Upper lobe of left lung (tissue), 6 donors: ENCODE data around the gene EML1. TPM values are rescaled to one million over a fixed set of nuclear protein-coding genes. Genes with fewer than 3 reads are reported as not detected.

Experiments
- ATAC-seq, 2 donors: fragments of 200-7000 bp; cut with Tn5 transposase; one replicate each; pipeline ENCODE4 v1.9.1; 2022; ENCODE audit warnings: mild to moderate bottlenecking in 2 of 2, moderate library complexity in 2 of 2; ENCODE audit not compliant: low FRiP score in 2 of 2
- DNase-seq, 2 donors: peaks; one replicate each; pipeline ENCODE4 v3.0.0-alpha.2; 2019 to 2020
- H3K27ac ChIP-seq, 4 donors: fragments of 200-600 bp; sonication (generic); one replicate each; pipeline ENCODE4 v1.5.1; 2016 to 2019
- H3K27me3 ChIP-seq, 4 donors: fragments of 200-600 bp; sonication (generic); one replicate each; pipeline ENCODE4 v1.5.1; 2017 to 2019
- H3K36me3 ChIP-seq, 4 donors: fragments of 200-600 bp; sonication (generic); one replicate each; pipeline ENCODE4 v1.5.1; 2016 to 2019
- H3K4me1 ChIP-seq, 4 donors: fragments of 200-600 bp; sonication (generic); one replicate each; pipeline ENCODE4 v1.5.1; 2018 to 2019
- H3K4me3 ChIP-seq, 4 donors: fragments of 200-600 bp; sonication (generic); one replicate each; pipeline ENCODE4 v1.5.1; 2017 to 2019; ENCODE audit warnings: mild to moderate bottlenecking in 2 of 4, moderate library complexity in 1 of 4
- H3K9me3 ChIP-seq, 4 donors: fragments of 200-600 bp; sonication (generic); one replicate each; pipeline ENCODE4 v1.5.1; 2018 to 2019
- CTCF ChIP-seq, 6 experiments: fragments of 450-650 bp in 4 of 6; fragments of 200-600 bp in 2 of 6; sonication (generic) in 2 of 6; IDR thresholded peaks; one replicate each; pipeline ENCODE4 v1.5.1; 2016 to 2019; ENCODE audit warnings: antibody characterized with exemption in 6 of 6
- EP300 ChIP-seq, 4 donors: sonication (generic); formaldehyde crosslinking; IDR thresholded peaks; one replicate each; pipeline ENCODE4 v1.5.1; 2017; ENCODE audit warnings: antibody characterized with exemption in 4 of 4, control low read depth in 2 of 4
- POLR2A ChIP-seq, 4 donors: fragments of 450-650 bp; IDR thresholded peaks; one replicate each; pipeline ENCODE4 v1.5.1; 2016 to 2017; ENCODE audit warnings: antibody characterized with exemption in 4 of 4, mild to moderate bottlenecking in 2 of 4
- POLR2AphosphoS5 ChIP-seq, 2 donors: sonication (generic); formaldehyde crosslinking; IDR thresholded peaks; one replicate each; pipeline ENCODE4 v1.5.1; 2017; ENCODE audit warnings: antibody characterized with exemption in 2 of 2
- WGBS, 2 donors: methylation state at CpG; one replicate each; pipeline ENCODE4 v1.1.5; 2017 to 2018; 5-methylcytosine and 5-hydroxymethylcytosine counted together
- total RNA-seq, 6 donors: library from RNA; depleted of rRNA in 4 of 6; stranded (reverse); fragments of >200 nt in 4 of 6; gene quantifications; one replicate each; pipeline versions ENCODE4 v1.1.0 to v1.2.1, GENCODE V29; 2016 to 2021
- donor health status: DM: no; HTN: no; CAD: no; lungs with moderate emphysema.
- donor health status: DM: no; HTN: yes; CAD: no; lungs with severe emphysema.

EML1 gene
- total RNA-seq, 6 donors from 2014 or later: 22.2 to 55.5 (median 36.4) TPM

DNA sequence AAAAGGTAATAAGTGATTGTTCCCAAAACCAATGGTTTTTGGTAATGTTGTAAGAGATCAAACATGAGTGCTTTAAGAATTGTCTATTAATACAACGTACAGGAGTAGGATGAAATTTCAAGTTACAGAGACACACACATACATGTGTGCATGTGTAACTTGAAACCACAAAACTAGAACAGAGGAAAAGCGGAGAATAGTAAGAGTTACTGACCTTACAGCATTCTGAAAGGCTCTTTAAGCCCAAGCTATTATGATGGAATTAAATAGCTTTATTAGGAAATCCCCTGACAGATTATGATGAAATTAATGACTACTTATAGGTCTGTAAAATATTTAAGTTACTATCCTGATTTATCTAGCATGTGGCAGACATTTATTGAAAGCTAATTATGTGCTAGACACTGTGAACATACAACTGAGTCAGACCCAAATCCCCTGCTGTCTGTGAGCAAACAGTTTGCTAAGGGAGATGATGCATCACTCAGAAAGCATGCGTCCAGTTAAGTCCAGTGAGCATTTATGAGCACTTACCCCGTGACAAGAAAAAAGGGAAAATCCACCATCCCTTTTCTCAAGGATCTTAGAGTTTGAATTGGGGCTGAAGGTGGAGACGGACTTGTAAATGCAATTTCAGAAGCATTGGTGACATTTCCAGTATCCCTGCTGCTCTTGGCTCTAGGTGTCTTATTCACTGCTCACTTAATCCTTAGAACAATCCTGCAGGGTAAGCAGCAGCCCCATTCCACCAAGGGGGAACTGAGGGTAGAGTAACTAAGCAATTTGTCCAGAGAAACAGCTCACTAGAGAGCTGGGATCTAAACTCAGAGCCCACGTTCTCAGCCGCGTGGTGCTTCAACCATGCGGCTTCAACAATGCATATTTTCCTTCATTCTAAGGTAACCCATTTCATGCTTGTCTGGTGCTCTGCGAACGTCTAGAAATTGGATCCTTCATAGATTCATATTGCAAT, 117.4 kb downstream of the EML1 start:
- DNase-seq: no peak
- Histone ChIP-seq H3K27me3 (no peaks in the 10 kb centered on the region), H3K36me3 (peaks cover 0 to 80% (median 28%) of the 10 kb centered on the region in 4 donors), H3K27ac (no peak overlapping the region), H3K4me1 (no peaks in the 10 kb centered on the region), H3K9me3 (no peaks in the 10 kb centered on the region), H3K4me3 (no peak overlapping the region)
- 90 to 92% methylated on average over 11 of the region's 11 CpGs for WGBS, 2 donors
- ATAC-seq: no peak
- no peak for TF ChIP-seq CTCF (IDR thresholded peaks at IDR 0.05)
- no peak for TF ChIP-seq POLR2AphosphoS5 (IDR thresholded peaks at IDR 0.05)
- no peak for TF ChIP-seq POLR2A (IDR thresholded peaks at IDR 0.05)
- no peak for TF ChIP-seq EP300 (IDR thresholded peaks at IDR 0.05)

GRCh38 chr14:99915305-99916090, 122.3 kb downstream of the EML1 start:
- WGBS, 2 donors: 86 to 93% methylated on average over 10 of the region's 10 CpGs
- Histone ChIP-seq H3K36me3 (peaks cover 0 to 82% (median 24%) of the 10 kb centered on the region in 4 donors), H3K4me3 (no peak overlapping the region), H3K4me1 (no peaks in the 10 kb centered on the region), H3K27me3 (no peaks in the 10 kb centered on the region), H3K9me3 (no peaks in the 10 kb centered on the region), H3K27ac (no peak overlapping the region)
- DNase-seq (no peak), ATAC-seq (no peak)
- no peak for TF ChIP-seq EP300 (IDR thresholded peaks at IDR 0.05)
- no peak for TF ChIP-seq CTCF (IDR thresholded peaks at IDR 0.05)
- no peak for TF ChIP-seq POLR2AphosphoS5 (IDR thresholded peaks at IDR 0.05)
- no peak for TF ChIP-seq POLR2A (IDR thresholded peaks at IDR 0.05)

GRCh38 chr14:99916091-99916383, 122.8 kb downstream of the EML1 start:
- H3K4me3 ChIP-seq: no peak overlapping the region
- H3K9me3 ChIP-seq: no peaks in the 10 kb centered on the region
- WGBS, 2 donors: 78 to 79% methylated on average over 2 of the region's 2 CpGs
- no peak overlapping the region for H3K27ac ChIP-seq
- ATAC-seq: no peak
- DNase-seq: no peak
- no peaks in the 10 kb centered on the region for H3K27me3 ChIP-seq
- H3K4me1 ChIP-seq: no peaks in the 10 kb centered on the region
- H3K36me3 ChIP-seq: peaks cover 0 to 82% (median 23%) of the 10 kb centered on the region in 4 donors
- TF ChIP-seq CTCF (IDR thresholded peaks at IDR 0.05): no peak

- no peaks in the 10 kb centered on the region for H3K4me1 ChIP-seq
- no peaks in the 10 kb centered on the region for H3K9me3 ChIP-seq
- H3K27ac ChIP-seq: no peak overlapping the region
- WGBS, 2 donors: 85 to 96% methylated on average over 6 of the region's 6 CpGs
- no peaks in the 10 kb centered on the region for H3K27me3 ChIP-seq
- ATAC-seq (no peak), DNase-seq (no peak)
- peaks cover 0 to 81% (median 20%) of the 10 kb centered on the region in 4 donors for H3K36me3 ChIP-seq
- TF ChIP-seq POLR2AphosphoS5 (IDR thresholded peaks at IDR 0.05) (no peak), POLR2A (IDR thresholded peaks at IDR 0.05) (no peak), CTCF (IDR thresholded peaks at IDR 0.05) (no peak), EP300 (IDR thresholded peaks at IDR 0.05) (no peak)
- no peak overlapping the region for H3K4me3 ChIP-seq
Measured at GRCh38 chr14:99918781-99919180, 125.6 kb downstream of the EML1 start.
